GM21619 (cell line): ENCODE data around the gene HCFC1R1.

ENCODE experiments used
- ATAC-seq: cut with Tn5 transposase; IDR thresholded peaks from one replicate; pipeline ENCODE4 v1.9.1; 2021; ENCODE audit not compliant: unreplicated experiment

The HCFC1R1 gene

DNA sequence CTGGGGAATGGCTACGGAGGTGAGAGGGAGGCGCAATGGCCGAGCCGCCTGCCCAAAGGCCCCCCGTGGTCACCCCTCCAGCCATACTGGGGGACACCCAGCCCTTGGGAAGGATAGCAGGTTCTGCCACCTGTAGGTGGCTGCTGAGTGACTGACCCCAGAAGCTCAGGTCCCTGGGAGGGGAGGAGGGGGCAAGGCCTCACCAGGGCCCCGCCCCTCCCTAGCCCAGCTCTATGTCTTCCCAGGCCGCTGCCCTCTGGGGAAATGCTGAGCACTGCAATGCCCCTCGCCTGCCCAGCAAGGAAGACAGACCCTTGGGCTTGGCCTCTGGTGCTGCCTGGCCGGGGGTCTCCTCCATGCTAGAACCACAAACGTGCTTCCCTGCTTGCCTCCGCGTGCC, 22.4 kb downstream of the HCFC1R1 start:
- no peak for ATAC-seq

GRCh38 chr16:3000540-3000939, 23.2 kb downstream of the HCFC1R1 start:
- no peak for ATAC-seq

DNA sequence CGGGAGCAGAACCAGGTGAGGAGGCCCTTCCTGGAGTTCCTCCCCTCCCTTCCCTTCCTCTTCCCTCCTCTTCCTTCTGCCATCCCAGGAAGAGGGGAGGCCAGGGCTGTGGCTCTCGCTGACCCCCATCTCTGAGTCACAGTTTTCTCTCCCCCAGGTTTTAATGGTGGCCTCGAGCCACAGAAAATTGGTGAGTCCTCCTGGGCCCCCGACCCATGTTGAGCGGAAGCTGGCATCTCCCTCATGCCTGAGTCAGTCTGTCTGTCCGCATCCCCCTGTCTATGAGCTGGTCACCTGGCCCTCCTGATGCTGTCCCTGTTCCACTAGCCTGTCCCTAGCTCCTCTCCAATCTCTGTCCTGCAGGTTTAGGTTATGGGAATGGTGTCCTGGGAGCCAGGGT, 23.8 kb downstream of the HCFC1R1 start:
- no peak for ATAC-seq

DNA sequence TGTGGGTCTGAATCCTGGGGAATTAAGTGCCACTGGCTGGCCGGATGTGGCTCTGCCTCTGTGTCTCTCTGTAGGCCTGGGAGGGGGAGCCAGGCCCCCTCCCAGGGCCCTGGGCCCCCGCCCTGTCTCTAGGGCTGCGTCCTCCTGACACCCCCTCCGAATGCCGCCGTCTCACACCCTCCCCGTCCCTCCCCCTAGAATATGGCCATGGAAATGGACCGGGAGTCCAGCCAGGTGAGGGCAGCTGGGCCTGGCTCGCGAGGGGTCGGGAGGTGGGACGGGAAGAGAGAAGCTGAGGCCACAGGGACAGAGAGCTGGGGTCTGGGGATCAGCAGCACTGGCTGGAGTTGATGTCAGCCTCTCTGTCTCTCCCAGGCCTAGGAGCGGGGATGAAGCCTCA, 27.4 kb downstream of the HCFC1R1 start:
- ATAC-seq: no peak

- no peak for ATAC-seq
These were observed 31.2 kb downstream of the HCFC1R1 start for GRCh38 chr16:2992383-2993081.

- no peak for ATAC-seq
These were observed 32.0 kb downstream of the HCFC1R1 start for GRCh38 chr16:2991566-2992261.

GRCh38 chr16:2990891-2991290, 32.9 kb downstream of the HCFC1R1 start:
- no peak for ATAC-seq

DNA sequence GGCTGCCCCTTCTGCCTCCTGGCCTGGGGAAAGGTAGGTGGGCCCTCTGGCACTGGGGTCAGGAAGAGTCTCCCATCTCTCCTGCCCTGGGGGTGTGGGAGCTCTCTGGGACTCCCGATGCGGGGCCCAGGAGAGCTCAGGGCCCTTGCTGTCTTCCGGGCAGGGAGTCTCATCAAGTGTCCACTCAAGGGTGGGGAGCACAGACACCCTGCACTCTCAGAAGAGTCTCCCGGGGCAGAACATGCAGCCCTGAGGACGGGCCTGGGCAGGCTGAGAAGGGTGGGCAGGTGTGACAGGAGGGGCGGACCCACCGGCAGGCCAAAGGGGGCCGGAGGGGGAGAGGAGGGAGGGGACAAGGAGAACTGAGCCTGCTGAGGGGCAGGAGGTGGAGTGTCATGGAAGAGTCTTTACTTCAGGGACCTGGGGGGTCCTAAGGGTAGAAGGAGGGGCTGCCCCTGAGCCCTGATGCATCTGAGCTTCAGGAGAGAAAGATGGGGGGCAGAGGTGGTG, 35.1 kb downstream of the HCFC1R1 start:
- no peak for ATAC-seq

GRCh38 chr16:2987833-2988232, 35.9 kb downstream of the HCFC1R1 start:
- ATAC-seq: no peak

- no peak for ATAC-seq
These were observed 36.5 kb downstream of the HCFC1R1 start for GRCh38 chr16:2987286-2987685.

GRCh38 chr16:2986623-2987188, 37.0 kb downstream of the HCFC1R1 start:
- ATAC-seq: no peak

- no peak for ATAC-seq
These were observed 37.8 kb downstream of the HCFC1R1 start for GRCh38 chr16:2985893-2986355.

GRCh38 chr16:2985462-2985861, 38.3 kb downstream of the HCFC1R1 start:
- ATAC-seq: no peak

DNA sequence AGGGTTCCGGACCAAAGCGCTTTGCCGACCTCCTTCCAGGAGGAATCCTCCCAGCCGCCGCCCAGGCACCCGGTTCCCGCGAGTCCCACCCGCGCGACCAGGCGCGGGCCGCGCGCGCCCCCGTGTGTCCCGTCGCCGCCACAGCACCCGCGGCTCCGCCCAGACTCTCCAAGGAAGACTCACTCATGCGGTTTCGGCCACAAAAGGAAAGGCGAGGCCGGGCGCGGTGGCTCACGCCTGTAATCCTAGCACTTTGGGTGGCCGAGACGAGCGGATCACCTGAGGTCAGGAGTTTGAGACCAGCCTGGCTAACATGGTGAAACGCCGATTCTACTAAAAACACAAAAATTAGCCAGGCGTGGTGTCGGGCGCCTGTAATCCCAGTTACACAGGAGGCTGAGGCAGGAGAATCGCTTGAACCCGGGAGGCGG, 40.0 kb downstream of the HCFC1R1 start:
- peak; percentile 36 for ATAC-seq

DNA sequence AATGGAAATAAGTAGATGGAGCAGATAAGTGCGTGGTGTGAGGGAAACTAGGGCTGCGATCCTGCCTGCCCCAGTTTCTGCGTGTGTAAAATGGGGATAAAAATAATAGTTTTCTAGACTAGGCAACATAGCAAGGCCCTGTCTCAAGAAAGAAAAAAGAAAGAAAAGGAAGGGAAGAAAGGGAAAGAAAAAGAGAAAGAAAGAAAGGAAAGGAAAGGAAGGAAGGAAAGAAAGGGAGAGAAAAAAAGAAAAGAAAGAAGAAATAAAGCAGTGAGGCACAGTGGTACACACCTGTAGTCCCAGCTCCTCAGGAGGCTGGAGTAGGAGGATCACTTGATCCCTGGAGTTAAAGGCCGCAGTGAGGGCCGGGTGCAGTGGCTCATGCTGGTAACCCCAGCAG, 41.3 kb downstream of the HCFC1R1 start:
- no peak for ATAC-seq

GRCh38 chr16:2981899-2982250, 41.9 kb downstream of the HCFC1R1 start:
- no peak for ATAC-seq

GRCh38 chr16:2981177-2981898, 42.4 kb downstream of the HCFC1R1 start:
- no peak for ATAC-seq

- peak; percentile 66 for ATAC-seq
These were observed 43.2 kb downstream of the HCFC1R1 start, which contains the start of gene PKMYT1 for GRCh38 chr16:2980227-2981176. Gene PKMYT1 (minus strand): TSS chr16:2980446. CDS start chr16:2979657, 789 bp downstream.

DNA sequence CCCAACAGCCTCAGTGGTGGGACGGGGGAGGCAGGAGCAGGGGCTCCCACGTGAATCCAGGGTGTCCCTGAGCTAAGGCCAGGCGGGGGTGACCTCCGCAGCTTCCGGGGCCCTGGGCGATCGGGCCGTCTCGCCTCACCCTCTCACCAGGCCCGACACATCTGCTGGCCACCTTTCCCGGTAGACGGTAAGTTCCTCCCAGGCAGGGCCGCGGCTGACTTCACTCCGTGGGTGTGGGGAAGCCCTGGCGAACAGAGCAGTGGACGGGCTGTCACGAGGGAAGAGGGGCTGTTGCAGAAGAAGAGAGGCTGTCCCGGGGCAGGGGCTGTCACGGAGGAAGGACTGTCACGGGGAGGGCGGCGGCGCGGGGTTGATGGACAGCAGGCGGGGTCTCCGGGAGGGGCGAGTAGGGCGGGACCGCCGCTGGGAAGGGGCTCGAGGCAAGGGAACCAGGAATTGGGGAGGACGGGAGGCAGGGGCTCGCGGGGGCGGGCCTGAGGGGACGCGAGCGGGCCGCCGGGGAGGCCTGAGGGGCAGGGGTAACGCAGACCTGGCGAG, 44.0 kb downstream of the HCFC1R1 start:
- no peak for ATAC-seq

DNA sequence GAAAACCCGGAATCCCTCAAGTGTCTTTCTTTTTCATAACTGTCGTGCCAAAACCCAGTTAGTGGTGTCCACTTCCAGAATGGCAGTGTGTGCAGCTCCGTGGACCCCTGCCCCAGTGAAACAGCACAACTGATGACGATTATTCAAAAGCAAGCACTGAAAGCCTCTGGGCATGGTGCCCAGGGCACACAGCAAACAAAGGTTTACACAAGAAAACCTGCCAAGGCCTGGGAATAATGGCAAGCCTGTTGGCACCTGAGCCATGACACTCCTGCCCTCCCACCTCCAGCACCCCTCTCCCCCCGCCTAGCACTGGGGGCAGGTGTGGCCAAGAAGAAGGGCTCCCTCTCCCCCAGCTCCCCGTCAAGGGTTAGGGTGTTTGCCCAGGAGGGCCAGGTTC, 46.3 kb downstream of the HCFC1R1 start:
- no peak for ATAC-seq
